PFSK-1 (cell line): ENCODE measurements around the gene GALNT10.

Experiments
- POLR2AphosphoS5 ChIP-seq: IDR thresholded peaks from 2 replicates; pipeline ENCODE4 v1.6.1; 2012; ENCODE audit warnings: low read depth, mild to moderate bottlenecking, control low read depth, low read length, moderate library complexity
- REST ChIP-seq, 2 experiments: IDR thresholded peaks; 2 replicates each; pipeline versions ENCODE4 v1.6.1 to v1.8.0; 2011 to 2012; ENCODE audit warnings: low read depth in 2 of 2, low read length in 2 of 2, control low read depth in 1 of 2, inconsistent platforms in 1 of 2, mild to moderate bottlenecking in 1 of 2, moderate library complexity in 1 of 2; ENCODE audit not compliant: insufficient read depth in 1 of 2
- TAF1 ChIP-seq: IDR thresholded peaks from 2 replicates; pipeline ENCODE4 v1.6.1; 2012; ENCODE audit warnings: low read length, control low read depth, borderline replicate concordance; ENCODE audit not compliant: insufficient read depth

- no peak for TF ChIP-seq POLR2AphosphoS5
- TF ChIP-seq REST (IDR thresholded peaks at IDR 0.05; ENCODE audit: insufficient read depth in 1 of 2, low read depth in 2 of 2, low read length in 2 of 2) = no peak
- no peak for TF ChIP-seq TAF1
Observed at GRCh38 chr5:154368041-154368800, 177.7 kb downstream of the GALNT10 start.
